K562 (cell line): ENCODE results near the gene FBXW9. TPM values are rescaled to one million over a fixed set of nuclear protein-coding genes. Genes with fewer than 3 reads are reported as not detected.

Experiments
- CXXC5 ChIP-seq: fragments of 250-450 bp; sonication (Bioruptor Pico); IDR thresholded peaks from 2 replicates; pipeline ENCODE4 v1.8.0; 2022; ENCODE audit warnings: inconsistent platforms, mild to moderate bottlenecking, moderate library complexity
- MAZ ChIP-seq, 2 experiments: fragments of 450-650 bp in 1 of 2; sonication (generic) in 1 of 2; formaldehyde crosslinking; IDR thresholded peaks in 1 of 2; conservative IDR thresholded peaks in 1 of 2; 2 replicates each; pipeline versions ENCODE4 v1.4.0 to v1.5.0; 2020; ENCODE audit warnings: mild to moderate bottlenecking in 1 of 2, missing genetic modification reagents in 1 of 2
- MBD2 ChIP-seq: sonication (generic); IDR thresholded peaks from 2 replicates; pipeline ENCODE4 v1.6.1; 2016; ENCODE audit warnings: low read depth, borderline replicate concordance
- PCBP2 ChIP-seq: fragments of 200-400 bp; formaldehyde crosslinking; IDR thresholded peaks from 2 replicates; pipeline ENCODE4 v1.6.1; 2018; ENCODE audit warnings: low read length, low read depth, mild to moderate bottlenecking, moderate library complexity; ENCODE audit not compliant: poor library complexity, severe bottlenecking
- RFX7 ChIP-seq: fragments of 250-450 bp; sonication (Bioruptor Pico); IDR thresholded peaks from 2 replicates; pipeline ENCODE4 v1.5.1; 2021; ENCODE audit warnings: mild to moderate bottlenecking
- SMAD4 ChIP-seq: fragments of 250-450 bp; sonication (Bioruptor Pico); conservative IDR thresholded peaks from 2 replicates; pipeline ENCODE4 v1.8.0; 2021; ENCODE audit warnings: inconsistent platforms, mild to moderate bottlenecking, moderate library complexity
- SNRNP70 ChIP-seq: fragments of 200-400 bp; formaldehyde crosslinking; optimal IDR thresholded peaks from 2 replicates; pipeline ENCODE3; 2017; ENCODE audit warnings: low read depth, low read length
- TEAD1 ChIP-seq, 2 experiments: fragments of 450-650 bp in 1 of 2; sonication (generic) in 1 of 2; formaldehyde crosslinking; IDR thresholded peaks; 2 replicates each; pipeline versions ENCODE4 v1.4.0 to v1.8.0; 2020 to 2022; ENCODE audit warnings: mild to moderate bottlenecking in 2 of 2, missing genetic modification reagents in 1 of 2
- YY1 ChIP-seq, 3 experiments: IDR thresholded peaks; 2 replicates each; pipeline ENCODE4 v1.6.1; 2011; ENCODE audit warnings: low read length in 2 of 3, mild to moderate bottlenecking in 2 of 3, moderate library complexity in 2 of 3, borderline replicate concordance in 1 of 3, control low read depth in 1 of 3, low read depth in 1 of 3; ENCODE audit not compliant: insufficient read depth in 3 of 3, insufficient replicate concordance in 2 of 3, control insufficient read depth in 1 of 3, insufficient read length in 1 of 3; ENCODE audit errors: extremely low read depth in 1 of 3
- ZEB2 ChIP-seq: fragments of 450-650 bp; IDR thresholded peaks from 2 replicates; pipeline ENCODE4 v1.6.1; 2016
- ZFP36 ChIP-seq: fragments of 150-350 bp; IDR thresholded peaks from 2 replicates; pipeline ENCODE4 v1.6.1; 2018; ENCODE audit warnings: low read length, low read depth; ENCODE audit not compliant: partially characterized antibody
- ZNF324 ChIP-seq: fragments of 250-450 bp; sonication (Bioruptor Pico); IDR thresholded peaks from 2 replicates; pipeline ENCODE4 v1.4.0; 2020; ENCODE audit warnings: mild to moderate bottlenecking
- polyA plus RNA-seq, 8 experiments: library from polyadenylated mRNA; depleted of rRNA in 4 of 8; stranded (reverse) in 5 of 8; unstranded in 3 of 8; fragments of >200 nt; fragmentation: Nextera tagmentation in 2 of 8; fragmentation: Illumina TruSeq in 1 of 8; extraction: Ambion mirVana in 2 of 8; extraction: Trizol in 1 of 8; gene quantifications; 2 replicates each; pipeline versions ENCODE4 v1.2.1 to v1.2.3, GENCODE V29; 2011 to 2014; ENCODE audit warnings: inconsistent platforms in 1 of 8, missing spikeins in 1 of 8
- total RNA-seq, 7 experiments: library from RNA; depleted of rRNA in 6 of 7; stranded (reverse); fragments of >200 nt in 6 of 7; fragmentation: Illumina TruSeq in 2 of 7; extraction: Trizol in 2 of 7; gene quantifications; 2 replicates each; pipeline versions ENCODE4 v1.2.1 to v1.2.3, GENCODE V29; 2011 to 2021; ENCODE audit warnings: low replicate concordance in 1 of 7
- TF ChIP-seq, protein P1 (sequence below): fragments of 450-650 bp; formaldehyde crosslinking; IDR thresholded peaks from 2 replicates; pipeline ENCODE4 v1.4.0; 2020; ENCODE audit warnings: mild to moderate bottlenecking
- TF ChIP-seq, protein P2 (sequence below): sonication (generic); formaldehyde crosslinking; IDR thresholded peaks from 2 replicates; pipeline ENCODE4 v1.8.1; 2023; ENCODE audit warnings: mild to moderate bottlenecking, missing genetic modification reagents
- TF ChIP-seq, protein P3 (sequence below): sonication (generic); formaldehyde crosslinking; IDR thresholded peaks from 2 replicates; pipeline ENCODE4 v1.8.0; 2022; ENCODE audit warnings: mild to moderate bottlenecking, missing genetic modification reagents, borderline replicate concordance
- TF ChIP-seq, protein P4 (sequence below), 3 experiments: IDR thresholded peaks in 2 of 3; conservative IDR thresholded peaks in 1 of 3; 2 replicates each; pipeline ENCODE4 v1.5.1; 2011 to 2012; ENCODE audit warnings: low read length in 3 of 3, mild to moderate bottlenecking in 3 of 3, control low read depth in 2 of 3, improper control_type of control experiment in 1 of 3, inconsistent platforms in 1 of 3, low read depth in 1 of 3, mixed read lengths in 1 of 3, moderate library complexity in 1 of 3; ENCODE audit not compliant: insufficient read depth in 2 of 3
- TF ChIP-seq, protein P5 (sequence below): fragments of 250-450 bp; sonication (Bioruptor Pico); IDR thresholded peaks from 2 replicates; pipeline ENCODE4 v1.5.0; 2022; ENCODE audit warnings: mild to moderate bottlenecking

The FBXW9 gene
- total and polyA plus RNA-seq, 9 of the 15 experiments (the other 6 are each of a cell fraction or from before 2014, with no cell fraction given) = 0.23 to 21.7 (median 6.2) TPM

DNA sequence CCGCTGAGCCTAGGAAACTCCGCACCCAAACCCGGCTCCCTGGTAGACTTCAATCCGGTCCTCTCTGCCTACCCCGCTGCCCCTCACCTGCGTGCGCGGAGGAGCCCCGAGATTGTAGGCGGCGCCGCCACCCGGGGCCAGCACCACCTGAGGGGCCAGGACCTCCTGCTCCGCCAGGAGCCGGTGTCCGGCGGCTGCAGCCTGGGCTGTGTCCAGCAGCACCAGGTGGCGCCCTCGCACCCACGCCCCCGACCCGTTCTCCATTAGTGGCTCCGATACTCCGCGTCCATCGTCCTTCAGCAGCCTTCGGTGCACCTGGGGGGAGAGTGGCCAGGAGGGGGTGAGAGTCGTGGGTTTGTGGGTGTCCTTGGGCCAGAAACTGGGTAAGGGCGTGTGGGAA, 48.3 kb downstream of the FBXW9 start (continued):
- TF ChIP-seq, protein P1, sequence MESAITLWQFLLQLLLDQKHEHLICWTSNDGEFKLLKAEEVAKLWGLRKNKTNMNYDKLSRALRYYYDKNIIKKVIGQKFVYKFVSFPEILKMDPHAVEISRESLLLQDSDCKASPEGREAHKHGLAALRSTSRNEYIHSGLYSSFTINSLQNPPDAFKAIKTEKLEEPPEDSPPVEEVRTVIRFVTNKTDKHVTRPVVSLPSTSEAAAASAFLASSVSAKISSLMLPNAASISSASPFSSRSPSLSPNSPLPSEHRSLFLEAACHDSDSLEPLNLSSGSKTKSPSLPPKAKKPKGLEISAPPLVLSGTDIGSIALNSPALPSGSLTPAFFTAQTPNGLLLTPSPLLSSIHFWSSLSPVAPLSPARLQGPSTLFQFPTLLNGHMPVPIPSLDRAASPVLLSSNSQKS = no peak
- TF ChIP-seq SNRNP70 (no peak), ZFP36 (no peak), TEAD1 (CRISPR knock-in tag; IDR thresholded peaks at IDR 0.05) (no peak), CXXC5 (CRISPR knock-in tag) (peak; percentile 15; the same call in 1 of the 2 replicates), MBD2 (0 out of 2 replicates have a peak, but pooled peaks have one; percentile 13), SMAD4 (CRISPR knock-in tag) (no peak), ZEB2 (no peak), ZNF324 (CRISPR knock-in tag) (no peak), PCBP2 (no peak), RFX7 (no peak), YY1 (IDR thresholded peaks at IDR 0.05; ENCODE audit: borderline replicate concordance in 1 of 3, control insufficient read depth in 1 of 3, extremely low read depth in 1 of 3, insufficient read depth in 3 of 3, insufficient read length in 1 of 3, insufficient replicate concordance in 2 of 3, low read depth in 1 of 3, low read length in 2 of 3) (peak in 1 of 3 experiments; percentile 19), MAZ (CRISPR knock-in tag; conservative IDR thresholded peaks at IDR 0.05 in 1 of 2, IDR thresholded peaks at IDR 0.05 in 1 of 2) (no peak; a peak in 1 of 4 replicates)
- TF ChIP-seq, protein P2, sequence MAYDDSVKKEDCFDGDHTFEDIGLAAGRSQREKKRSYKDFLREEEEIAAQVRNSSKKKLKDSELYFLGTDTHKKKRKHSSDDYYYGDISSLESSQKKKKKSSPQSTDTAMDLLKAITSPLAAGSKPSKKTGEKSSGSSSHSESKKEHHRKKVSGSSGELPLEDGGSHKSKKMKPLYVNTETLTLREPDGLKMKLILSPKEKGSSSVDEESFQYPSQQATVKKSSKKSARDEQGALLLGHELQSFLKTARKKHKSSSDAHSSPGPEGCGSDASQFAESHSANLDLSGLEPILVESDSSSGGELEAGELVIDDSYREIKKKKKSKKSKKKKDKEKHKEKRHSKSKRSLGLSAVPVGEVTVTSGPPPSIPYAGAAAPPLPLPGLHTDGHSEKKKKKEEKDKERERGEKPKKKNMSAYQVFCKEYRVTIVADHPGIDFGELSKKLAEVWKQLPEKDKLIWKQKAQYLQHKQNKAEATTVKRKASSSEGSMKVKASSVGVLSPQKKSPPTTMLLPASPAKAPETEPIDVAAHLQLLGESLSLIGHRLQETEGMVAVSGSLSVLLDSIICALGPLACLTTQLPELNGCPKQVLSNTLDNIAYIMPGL (CRISPR knock-in tag) = no peak
- TF ChIP-seq, protein P3, sequence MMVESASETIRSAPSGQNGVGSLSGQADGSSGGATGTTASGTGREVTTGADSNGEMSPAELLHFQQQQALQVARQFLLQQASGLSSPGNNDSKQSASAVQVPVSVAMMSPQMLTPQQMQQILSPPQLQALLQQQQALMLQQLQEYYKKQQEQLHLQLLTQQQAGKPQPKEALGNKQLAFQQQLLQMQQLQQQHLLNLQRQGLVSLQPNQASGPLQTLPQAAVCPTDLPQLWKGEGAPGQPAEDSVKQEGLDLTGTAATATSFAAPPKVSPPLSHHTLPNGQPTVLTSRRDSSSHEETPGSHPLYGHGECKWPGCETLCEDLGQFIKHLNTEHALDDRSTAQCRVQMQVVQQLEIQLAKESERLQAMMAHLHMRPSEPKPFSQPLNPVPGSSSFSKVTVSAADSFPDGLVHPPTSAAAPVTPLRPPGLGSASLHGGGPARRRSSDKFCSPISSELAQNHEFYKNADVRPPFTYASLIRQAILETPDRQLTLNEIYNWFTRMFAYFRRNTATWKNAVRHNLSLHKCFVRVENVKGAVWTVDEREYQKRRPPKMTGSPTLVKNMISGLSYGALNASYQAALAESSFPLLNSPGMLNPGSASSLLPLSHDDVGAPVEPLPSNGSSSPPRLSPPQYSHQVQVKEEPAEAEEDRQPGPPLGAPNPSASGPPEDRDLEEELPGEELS (CRISPR knock-in tag) = no peak
- TF ChIP-seq, protein P4, sequence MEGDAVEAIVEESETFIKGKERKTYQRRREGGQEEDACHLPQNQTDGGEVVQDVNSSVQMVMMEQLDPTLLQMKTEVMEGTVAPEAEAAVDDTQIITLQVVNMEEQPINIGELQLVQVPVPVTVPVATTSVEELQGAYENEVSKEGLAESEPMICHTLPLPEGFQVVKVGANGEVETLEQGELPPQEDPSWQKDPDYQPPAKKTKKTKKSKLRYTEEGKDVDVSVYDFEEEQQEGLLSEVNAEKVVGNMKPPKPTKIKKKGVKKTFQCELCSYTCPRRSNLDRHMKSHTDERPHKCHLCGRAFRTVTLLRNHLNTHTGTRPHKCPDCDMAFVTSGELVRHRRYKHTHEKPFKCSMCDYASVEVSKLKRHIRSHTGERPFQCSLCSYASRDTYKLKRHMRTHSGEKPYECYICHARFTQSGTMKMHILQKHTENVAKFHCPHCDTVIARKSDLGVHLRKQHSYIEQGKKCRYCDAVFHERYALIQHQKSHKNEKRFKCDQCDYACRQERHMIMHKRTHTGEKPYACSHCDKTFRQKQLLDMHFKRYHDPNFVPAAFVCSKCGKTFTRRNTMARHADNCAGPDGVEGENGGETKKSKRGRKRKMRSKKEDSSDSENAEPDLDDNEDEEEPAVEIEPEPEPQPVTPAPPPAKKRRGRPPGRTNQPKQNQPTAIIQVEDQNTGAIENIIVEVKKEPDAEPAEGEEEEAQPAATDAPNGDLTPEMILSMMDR (IDR thresholded peaks at IDR 0.05 in 2 of 3, conservative IDR thresholded peaks at IDR 0.05 in 1 of 3; ENCODE audit: insufficient read depth in 2 of 3, low read depth in 1 of 3, low read length in 3 of 3) = peak; percentile 43 to 56 (median 54)
- TF ChIP-seq, protein P5, sequence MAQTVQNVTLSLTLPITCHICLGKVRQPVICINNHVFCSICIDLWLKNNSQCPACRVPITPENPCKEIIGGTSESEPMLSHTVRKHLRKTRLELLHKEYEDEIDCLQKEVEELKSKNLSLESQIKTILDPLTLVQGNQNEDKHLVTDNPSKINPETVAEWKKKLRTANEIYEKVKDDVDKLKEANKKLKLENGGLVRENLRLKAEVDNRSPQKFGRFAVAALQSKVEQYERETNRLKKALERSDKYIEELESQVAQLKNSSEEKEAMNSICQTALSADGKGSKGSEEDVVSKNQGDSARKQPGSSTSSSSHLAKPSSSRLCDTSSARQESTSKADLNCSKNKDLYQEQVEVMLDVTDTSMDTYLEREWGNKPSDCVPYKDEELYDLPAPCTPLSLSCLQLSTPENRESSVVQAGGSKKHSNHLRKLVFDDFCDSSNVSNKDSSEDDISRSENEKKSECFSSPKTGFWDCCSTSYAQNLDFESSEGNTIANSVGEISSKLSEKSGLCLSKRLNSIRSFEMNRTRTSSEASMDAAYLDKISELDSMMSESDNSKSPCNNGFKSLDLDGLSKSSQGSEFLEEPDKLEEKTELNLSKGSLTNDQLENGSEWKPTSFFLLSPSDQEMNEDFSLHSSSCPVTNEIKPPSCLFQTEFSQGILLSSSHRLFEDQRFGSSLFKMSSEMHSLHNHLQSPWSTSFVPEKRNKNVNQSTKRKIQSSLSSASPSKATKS (CRISPR knock-in tag) = no peak
